DND-41 (cell line): Measurements from ENCODE around the gene CDC6.

Source experiments
- EZH2 ChIP-seq: IDR thresholded peaks from 3 replicates; pipeline ENCODE4 v1.6.1; 2012; ENCODE audit warnings: borderline replicate concordance, low read depth, mild to moderate bottlenecking, moderate library complexity, low read length, inconsistent platforms; ENCODE audit not compliant: severe bottlenecking
- TF ChIP-seq, protein P1 (sequence below): IDR thresholded peaks from 2 replicates; pipeline ENCODE4 v1.5.1; 2012; ENCODE audit warnings: borderline replicate concordance, low read length, moderate library complexity, mild to moderate bottlenecking; ENCODE audit not compliant: poor library complexity, severe bottlenecking; ENCODE audit errors: extremely low read depth

DNA sequence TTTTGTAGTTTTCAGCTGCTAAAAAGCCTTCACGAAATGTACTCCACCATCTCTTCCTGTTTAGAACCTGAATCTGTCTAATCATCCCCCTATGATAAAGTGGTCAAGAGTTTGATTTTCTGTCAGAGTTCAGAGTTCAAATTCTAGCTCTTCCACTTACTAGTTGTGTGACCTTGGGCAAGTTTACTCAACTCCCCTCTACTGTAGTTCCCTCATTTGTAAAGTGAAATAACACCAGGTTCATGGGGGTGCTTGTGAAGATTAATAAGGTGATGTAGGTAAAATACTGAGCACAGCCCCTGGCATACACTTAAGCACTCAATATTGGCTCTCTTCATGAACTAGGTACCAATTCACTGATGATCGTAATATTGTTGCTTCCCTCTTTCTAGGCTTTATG is 1.2 kb upstream of the CDC6 start:
- TF ChIP-seq, protein P1, sequence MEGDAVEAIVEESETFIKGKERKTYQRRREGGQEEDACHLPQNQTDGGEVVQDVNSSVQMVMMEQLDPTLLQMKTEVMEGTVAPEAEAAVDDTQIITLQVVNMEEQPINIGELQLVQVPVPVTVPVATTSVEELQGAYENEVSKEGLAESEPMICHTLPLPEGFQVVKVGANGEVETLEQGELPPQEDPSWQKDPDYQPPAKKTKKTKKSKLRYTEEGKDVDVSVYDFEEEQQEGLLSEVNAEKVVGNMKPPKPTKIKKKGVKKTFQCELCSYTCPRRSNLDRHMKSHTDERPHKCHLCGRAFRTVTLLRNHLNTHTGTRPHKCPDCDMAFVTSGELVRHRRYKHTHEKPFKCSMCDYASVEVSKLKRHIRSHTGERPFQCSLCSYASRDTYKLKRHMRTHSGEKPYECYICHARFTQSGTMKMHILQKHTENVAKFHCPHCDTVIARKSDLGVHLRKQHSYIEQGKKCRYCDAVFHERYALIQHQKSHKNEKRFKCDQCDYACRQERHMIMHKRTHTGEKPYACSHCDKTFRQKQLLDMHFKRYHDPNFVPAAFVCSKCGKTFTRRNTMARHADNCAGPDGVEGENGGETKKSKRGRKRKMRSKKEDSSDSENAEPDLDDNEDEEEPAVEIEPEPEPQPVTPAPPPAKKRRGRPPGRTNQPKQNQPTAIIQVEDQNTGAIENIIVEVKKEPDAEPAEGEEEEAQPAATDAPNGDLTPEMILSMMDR: no peak
- no peak for TF ChIP-seq EZH2
